Muscle layer of colon (tissue), 2 donors: ENCODE results near the gene DCAF17.

ENCODE experiments used
- H3K27ac ChIP-seq: one replicate; pipeline ENCODE4 v1.7.0; 2013; ENCODE audit warnings: low read depth, mild to moderate bottlenecking, low read length, moderate library complexity
- H3K27me3 ChIP-seq, 2 donors: one replicate each; pipeline ENCODE4 v1.7.0; 2013; ENCODE audit warnings: low read length in 2 of 2, mild to moderate bottlenecking in 2 of 2; ENCODE audit not compliant: insufficient read depth in 2 of 2, control insufficient read depth in 1 of 2
- H3K36me3 ChIP-seq: one replicate; pipeline ENCODE4 v1.7.0; 2013; ENCODE audit warnings: mild to moderate bottlenecking, low read length; ENCODE audit not compliant: insufficient read depth
- H3K4me1 ChIP-seq: one replicate; pipeline ENCODE4 v1.7.0; 2013; ENCODE audit warnings: mild to moderate bottlenecking, low read length; ENCODE audit not compliant: insufficient read depth
- H3K4me3 ChIP-seq, 2 donors: one replicate each; pipeline ENCODE4 v1.7.0; 2013; ENCODE audit warnings: low read length in 2 of 2, low read depth in 1 of 2, mild to moderate bottlenecking in 1 of 2, moderate library complexity in 1 of 2
- H3K9ac ChIP-seq: one replicate; pipeline ENCODE4 v1.7.0; 2013; ENCODE audit warnings: low read length
- H3K9me3 ChIP-seq: one replicate; pipeline ENCODE4 v1.7.0; 2013; ENCODE audit warnings: mild to moderate bottlenecking, low read length
- donor health status: abdominal sarcoma.
- donor health status: Adenocarcinoma of cecum.

DCAF17 gene

GRCh38 chr2:171533331-171533730 lies 99.3 kb downstream of the DCAF17 start:
- H3K27ac ChIP-seq, result no peak overlapping the region
- no peak overlapping the region for H3K4me3 ChIP-seq
- no peak overlapping the region for H3K9ac ChIP-seq
- no peaks in the 10 kb centered on the region for H3K27me3 ChIP-seq
- peaks cover 5% of the 10 kb centered on the region for H3K36me3 ChIP-seq
- no peaks in the 10 kb centered on the region for H3K9me3 ChIP-seq
- H3K4me1 ChIP-seq, result peaks cover 17% of the 10 kb centered on the region
